Spleen (tissue), 7 donors: ENCODE results near the gene FAM193A.

ENCODE experiments used
- POLR2A ChIP-seq, 3 donors: fragments of 450-650 bp; IDR thresholded peaks; one replicate each; pipeline ENCODE4 v1.5.1; 2017; ENCODE audit warnings: antibody characterized with exemption in 3 of 3, mild to moderate bottlenecking in 1 of 3
- TF ChIP-seq, protein P1 (sequence below), 11 experiments: fragments of 200-600 bp in 7 of 11; fragments of 450-650 bp in 4 of 11; sonication (generic) in 4 of 11; IDR thresholded peaks in 8 of 11; conservative IDR thresholded peaks in 3 of 11; 1 replicate in 7 of 11; 2 replicates in 4 of 11; pipeline versions ENCODE4 v1.4.0 to v1.8.0; 2016 to 2021; ENCODE audit warnings: antibody characterized with exemption in 11 of 11, inconsistent platforms in 4 of 11, mild to moderate bottlenecking in 1 of 11
- donor health status: DM: no; HTN: no; CAD: no; lungs with moderate emphysema.
- donor health status: DM: no; HTN: no; CAD: no.
- donor health status: DM: no; HTN: no; CAD: no.

DNA sequence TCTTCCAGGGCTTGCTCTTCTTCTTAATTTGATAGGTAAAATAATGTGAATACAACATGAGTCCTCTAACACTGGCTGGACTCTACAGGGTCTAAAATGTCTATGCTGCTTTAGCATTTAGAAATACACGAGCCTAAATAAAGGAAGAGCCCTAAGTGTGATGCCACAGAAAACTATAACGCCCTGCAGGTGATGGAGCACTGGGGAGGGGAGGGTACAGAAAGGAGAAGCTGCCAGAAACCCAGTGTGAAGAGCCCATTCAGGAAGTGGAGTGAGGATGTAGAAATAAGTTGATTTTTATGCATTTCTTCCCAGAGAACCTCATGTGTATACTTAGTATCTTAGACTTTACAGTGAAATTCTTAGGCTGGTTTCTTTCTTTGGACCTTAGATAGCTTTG, 136.3 kb downstream of the FAM193A start:
- TF ChIP-seq, protein P1, sequence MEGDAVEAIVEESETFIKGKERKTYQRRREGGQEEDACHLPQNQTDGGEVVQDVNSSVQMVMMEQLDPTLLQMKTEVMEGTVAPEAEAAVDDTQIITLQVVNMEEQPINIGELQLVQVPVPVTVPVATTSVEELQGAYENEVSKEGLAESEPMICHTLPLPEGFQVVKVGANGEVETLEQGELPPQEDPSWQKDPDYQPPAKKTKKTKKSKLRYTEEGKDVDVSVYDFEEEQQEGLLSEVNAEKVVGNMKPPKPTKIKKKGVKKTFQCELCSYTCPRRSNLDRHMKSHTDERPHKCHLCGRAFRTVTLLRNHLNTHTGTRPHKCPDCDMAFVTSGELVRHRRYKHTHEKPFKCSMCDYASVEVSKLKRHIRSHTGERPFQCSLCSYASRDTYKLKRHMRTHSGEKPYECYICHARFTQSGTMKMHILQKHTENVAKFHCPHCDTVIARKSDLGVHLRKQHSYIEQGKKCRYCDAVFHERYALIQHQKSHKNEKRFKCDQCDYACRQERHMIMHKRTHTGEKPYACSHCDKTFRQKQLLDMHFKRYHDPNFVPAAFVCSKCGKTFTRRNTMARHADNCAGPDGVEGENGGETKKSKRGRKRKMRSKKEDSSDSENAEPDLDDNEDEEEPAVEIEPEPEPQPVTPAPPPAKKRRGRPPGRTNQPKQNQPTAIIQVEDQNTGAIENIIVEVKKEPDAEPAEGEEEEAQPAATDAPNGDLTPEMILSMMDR (IDR thresholded peaks at IDR 0.05 in 8 of 11, conservative IDR thresholded peaks at IDR 0.05 in 3 of 11), result no peak
- TF ChIP-seq POLR2A (IDR thresholded peaks at IDR 0.05), result no peak
